ENCODE data around the gene CELF2.

GRCh38 chr10:11003679-11004078, 14.0 kb upstream of the CELF2 start:
- no peak for TF ChIP-seq CTCF (IDR thresholded peaks at IDR 0.05)
- TF ChIP-seq POLR2A (IDR thresholded peaks at IDR 0.05): no peak
